Hematopoietic multipotent progenitor cell treated with erythropoietin and hydrocortisone succinate and interleukin-3 and kit ligand, for 8 days (in vitro differentiated cells): ENCODE data around the gene IMMP1L.
"Not testable (repeated sequence)": the region's sequence is repeated elsewhere in the genome, so short reads cannot be mapped to it uniquely, and the experiment has no call there.

Experiments
- DNase-seq: peaks from one replicate; pipeline ENCODE4 v3.0.0-alpha.2; 2015

IMMP1L gene, protein sequence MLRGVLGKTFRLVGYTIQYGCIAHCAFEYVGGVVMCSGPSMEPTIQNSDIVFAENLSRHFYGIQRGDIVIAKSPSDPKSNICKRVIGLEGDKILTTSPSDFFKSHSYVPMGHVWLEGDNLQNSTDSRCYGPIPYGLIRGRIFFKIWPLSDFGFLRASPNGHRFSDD

DNA sequence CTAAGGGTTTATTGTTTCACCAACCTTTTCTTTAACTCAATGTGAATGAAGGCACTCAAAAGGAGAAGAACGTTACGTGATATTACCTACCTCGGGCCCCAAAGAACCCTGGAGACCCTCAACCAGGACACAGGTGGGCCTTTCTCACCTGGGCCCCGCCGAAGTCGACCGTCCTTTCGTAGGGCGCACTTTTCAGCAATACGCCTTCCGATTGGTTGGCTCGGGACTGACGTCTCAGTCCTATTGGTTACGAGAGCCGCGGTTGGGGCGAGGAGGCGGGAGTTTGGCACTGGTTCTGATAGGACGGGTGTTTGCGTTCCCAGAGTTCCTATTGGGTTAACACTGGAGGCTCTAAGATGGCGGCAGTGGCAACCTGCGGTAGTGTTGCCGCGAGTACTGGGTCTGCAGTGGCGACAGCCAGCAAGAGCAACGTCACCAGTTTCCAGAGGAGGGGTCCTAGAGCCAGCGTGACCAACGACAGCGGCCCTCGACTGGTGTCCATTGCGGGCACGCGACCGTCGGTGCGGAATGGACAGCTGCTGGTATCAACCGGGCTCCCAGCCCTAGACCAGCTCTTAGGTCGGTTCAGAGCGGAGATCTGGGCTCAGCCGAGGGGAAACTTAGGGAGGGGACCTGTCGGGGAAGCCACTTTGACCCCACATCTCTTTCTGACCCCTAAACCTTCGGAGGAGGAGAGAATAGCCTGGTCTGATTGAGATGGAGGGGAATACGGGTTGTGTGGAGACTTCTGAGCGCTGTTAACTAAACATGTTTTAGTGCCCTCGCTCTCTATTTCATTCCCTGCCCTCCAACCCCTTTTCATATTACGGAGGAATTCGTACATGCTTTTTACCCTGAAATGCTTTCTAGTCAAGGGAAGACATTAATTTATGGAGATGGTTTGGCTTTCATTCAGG is at the start of gene IMMP1L, which contains the start of gene ELP4:
Gene IMMP1L, minus strand, starts transcription at position 194 of the 917 bp plus-strand sequence. CDS start 46,346 bp downstream, outside the sequence.
Gene ELP4, plus strand, starts transcription at position 339 of the 917 bp plus-strand sequence. Its CDS starts 18 bp downstream, at position 357.
- DNase-seq, result peak; percentile 97

DNA sequence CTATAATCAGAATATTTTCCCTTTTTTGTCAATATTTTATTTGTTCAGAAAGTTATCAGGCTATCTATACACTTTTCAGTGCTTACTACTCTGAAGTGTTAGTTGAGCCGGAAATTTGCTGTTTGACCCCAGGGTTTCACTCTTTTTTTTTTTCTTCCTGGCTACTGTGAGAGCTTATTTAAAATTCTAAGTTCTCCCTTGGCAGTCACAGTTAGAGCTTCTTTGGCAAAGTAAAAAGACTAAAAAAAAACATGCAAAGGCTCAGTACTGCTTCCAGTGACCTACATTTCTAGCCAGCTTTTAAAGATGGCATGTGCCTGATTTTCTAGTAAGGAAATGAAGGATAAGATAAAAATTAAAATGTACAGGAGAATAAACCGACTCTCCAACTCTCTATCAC is 48.6 kb upstream of the IMMP1L start:
- no peak for DNase-seq

DNA sequence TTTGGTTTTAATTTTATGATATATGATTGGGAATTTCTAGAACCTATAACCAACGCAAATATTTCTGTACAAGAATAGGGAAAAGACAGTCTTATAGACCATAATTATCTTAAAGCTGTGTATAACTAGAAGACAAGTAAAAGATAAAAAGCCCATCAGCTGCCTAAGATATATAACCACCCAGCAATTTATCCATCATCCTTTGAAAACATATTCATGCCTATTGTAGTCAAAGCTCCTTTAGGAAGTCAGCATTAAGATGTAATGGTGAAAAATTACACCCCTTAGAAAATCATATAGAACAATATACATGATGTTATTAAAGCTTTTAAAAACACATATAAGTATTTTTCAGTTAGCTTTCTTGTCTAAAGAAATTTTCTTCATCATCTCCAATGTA is 46.5 kb upstream of the IMMP1L start:
- DNase-seq, result no peak

DNA sequence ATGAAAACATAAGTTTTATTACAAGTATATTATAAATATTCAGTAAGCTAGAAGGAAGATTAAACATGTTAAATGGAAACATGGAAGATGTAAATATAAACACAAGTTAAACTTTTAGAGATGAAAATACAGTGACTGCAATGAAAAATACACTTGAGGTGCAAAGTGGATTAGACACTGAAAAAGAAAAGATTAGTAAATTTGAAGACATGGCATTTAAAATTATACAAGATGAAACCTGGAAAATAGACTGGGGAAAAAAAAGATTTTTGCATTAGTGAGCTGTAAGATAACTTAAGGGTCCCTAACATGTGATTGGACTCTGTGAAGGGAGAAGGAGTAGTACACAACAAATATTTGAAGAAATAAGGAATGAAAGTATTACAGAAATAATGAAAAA is 33.4 kb upstream of the IMMP1L start:
- DNase-seq, result no peak

DNA sequence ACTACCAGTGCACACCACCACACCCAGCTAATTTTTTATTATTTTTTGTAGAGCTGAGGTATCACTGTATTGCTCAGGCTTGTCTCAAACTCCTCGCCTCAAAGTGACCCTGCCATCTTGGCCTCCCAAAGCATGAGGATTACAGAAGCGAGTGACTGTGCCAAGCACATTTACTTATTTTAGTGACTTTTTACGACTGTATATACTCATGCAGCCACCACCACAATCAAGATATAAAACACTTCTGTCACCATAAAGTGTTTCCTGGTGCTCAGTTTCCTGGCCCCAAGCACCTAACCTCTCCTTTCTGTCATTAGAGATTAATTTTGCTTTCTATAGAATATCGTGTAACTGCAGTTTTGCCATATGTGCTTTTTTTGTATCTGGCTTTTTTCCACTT is 26.1 kb upstream of the IMMP1L start:
- no peak for DNase-seq

DNA sequence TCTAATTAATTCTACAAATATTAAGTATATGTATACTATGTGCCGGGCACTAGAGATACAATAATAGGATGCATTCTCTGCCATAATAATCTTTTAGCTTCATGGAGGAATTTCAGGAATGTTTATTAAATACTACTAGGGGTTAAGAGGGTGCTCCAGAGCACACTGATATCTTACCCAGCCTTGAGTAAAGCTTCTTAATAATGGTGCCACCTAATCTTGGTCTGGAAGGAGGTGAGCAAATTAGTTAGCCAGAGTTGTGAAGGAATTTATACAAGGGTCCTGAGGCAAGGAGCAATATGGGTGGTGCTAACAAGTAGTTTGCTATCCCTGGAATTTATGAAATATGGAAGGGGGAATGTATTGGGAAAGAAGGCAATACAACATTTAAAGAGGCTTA is 21.9 kb upstream of the IMMP1L start:
- no peak for DNase-seq

DNA sequence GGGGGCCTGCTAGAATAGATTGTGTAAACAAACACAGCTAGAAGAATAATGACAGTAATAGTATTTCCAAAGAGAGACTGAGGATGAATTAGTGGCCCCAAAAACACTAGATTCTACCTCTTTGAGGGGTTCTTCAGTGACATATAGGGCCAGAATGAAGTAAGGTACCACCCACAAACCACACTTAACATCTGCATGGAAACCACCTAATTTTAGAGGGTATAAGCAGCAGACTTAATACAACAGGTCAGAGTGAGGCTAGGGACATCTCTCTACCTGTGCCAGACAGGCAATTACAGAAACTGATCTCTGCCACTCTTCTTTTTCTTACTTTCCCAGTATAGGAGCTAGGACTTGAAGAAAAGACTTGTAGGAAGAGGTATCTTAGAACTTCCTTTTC is 20.3 kb upstream of the IMMP1L start:
- DNase-seq, result no peak

DNA sequence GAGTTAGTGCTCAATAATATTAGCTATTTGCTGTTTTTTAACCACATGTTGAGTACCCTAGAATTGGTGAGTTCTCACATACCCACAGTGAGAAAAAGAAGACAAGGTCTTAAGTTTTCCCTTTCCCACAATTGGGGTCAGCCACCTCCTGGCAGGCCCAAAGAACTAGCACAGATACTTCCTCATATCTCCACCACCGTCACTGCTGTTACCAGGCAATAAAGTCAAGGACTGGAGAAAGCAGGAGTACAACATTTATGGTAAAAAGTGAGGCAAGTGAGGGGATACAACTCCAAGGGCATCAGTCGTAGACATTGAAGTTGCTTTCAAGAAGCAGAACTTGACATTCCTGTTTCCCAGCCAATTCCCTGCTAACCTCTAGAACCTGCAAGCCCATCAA is 19.8 kb upstream of the IMMP1L start:
- DNase-seq, result no peak

DNA sequence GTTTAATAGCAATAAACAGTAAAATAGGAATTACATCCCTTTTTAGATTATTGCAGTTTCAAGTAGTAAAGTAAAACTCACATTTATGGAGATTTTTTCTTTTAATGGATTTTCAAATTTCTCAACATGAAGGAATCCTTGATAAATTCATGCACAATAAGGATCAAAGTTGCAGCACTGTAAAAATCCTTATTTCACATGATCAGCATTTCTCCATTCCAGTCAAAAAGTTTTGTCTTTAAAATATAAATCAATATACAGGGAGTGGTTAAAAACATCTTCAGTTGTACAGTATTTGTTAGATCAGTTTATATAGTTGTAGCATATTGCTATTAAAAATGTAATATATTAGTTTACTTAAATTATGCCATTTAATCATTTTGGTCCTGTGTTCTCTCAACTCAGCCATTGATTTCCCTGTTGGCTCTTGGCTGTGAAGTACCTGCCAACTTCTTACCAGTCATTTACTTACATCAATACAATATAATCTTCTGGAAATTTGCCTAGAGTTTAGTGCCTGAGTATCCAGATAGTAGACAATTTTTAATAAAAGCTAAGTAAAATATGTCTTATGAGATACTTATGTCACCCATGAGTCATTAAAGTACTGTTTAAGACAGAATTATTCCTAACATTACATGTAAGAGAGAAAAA is 12.2 kb upstream of the IMMP1L start:
- DNase-seq, result no peak

DNA sequence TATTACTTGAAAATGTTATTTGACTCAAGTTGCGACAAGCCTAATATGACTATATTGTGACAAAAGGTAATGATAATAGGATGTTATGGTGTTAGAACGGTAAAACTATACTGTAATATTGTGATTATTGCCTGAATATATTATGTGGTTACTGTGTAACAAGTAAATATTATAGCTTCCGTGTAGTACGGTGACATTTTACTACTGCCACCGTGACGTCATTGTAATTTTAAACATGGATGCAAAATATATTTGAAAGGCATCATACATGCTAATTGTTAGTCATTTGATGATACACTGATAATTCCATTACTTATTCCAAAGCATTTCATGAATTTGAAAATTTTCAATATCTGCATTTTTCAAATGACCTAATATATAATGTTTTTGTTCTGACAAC is 2.7 kb upstream of the IMMP1L start:
- DNase-seq, result no peak

DNA sequence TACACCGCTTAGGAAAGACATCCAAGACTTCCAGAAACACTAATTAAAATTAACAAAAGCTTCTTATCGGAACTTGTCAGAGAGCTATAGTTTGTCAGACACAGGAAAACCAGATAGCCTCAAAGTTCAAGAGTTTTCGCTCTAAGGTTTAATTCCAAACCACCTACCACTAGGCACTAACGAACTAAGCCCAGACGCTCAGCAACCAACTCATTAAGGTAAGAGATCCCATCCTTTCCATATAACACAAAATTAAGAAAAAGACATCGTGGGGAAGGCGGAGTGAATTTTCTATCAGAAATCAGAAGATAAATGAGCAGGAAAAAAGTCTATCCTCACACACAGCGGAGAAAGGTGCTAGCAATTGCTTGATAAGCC is 382 bp downstream of the IMMP1L start:
- no peak for DNase-seq

DNA sequence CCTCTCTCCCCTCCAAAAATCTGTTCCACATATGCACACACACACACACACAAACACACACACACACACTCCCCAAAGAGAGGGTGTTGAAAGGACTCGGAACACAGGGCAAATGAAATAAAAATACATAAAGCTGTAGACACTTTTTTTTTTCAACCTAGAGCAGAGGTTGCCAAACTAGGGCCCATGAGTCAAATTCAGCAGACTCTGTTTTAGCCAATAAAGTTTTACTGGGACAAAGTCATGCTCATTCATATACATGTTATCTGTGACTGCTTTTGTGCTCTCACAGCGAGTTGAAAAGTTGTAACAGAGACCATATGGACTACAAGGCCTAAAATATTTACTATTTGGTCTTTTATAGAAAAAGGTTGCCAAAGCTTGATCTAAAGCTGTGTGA is 8.9 kb downstream of the IMMP1L start:
- DNase-seq, result no peak

DNA sequence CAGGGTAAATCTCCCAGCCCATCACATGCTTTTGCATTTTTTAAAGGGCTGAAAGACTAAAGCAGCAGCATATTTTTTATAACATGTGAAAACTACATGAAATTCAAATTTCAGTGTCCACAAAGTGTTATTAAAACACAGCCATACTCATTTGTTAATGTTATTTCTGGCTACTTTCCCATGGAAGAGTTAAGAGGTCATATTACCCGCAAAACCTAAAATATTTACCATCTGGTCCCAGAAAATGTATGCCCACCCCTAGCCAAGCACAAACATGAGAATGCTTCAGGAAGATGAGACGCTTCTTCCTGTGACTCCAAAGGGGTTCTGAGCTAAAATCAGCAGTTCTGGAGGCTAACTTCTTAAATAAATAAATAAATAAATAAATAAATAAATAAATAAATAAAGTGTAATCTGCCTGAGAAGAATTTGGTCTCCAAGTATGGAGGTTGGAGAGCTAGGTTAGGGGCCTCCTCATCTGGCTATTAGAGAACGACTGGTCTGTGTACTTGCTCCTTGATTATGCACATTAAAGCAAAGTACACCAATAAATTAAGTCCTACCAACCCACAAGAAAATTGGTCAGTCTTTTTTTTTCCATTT is 9.7 kb downstream of the IMMP1L start:
- no peak for DNase-seq

DNA sequence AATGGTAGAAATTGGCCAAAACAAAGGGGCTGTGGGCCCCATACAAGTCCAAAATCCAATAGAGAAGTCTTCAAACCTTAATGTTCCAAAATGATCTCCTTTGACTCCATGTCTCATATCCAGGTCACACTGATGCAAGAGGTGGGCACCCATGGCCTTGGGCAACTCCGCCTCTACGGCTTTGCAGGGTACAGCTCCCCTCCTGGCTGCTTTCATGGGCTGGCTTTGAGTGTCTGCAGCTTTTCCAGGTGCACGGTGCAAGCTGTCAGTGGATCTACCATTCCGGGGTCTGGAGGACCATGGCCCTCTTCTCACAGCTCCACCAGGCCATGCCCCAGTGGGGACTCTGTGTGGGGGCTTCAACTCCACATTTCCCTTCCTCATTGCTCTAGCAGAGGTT is 15.7 kb downstream of the IMMP1L start:
- DNase-seq, result not testable (repeated sequence)

DNA sequence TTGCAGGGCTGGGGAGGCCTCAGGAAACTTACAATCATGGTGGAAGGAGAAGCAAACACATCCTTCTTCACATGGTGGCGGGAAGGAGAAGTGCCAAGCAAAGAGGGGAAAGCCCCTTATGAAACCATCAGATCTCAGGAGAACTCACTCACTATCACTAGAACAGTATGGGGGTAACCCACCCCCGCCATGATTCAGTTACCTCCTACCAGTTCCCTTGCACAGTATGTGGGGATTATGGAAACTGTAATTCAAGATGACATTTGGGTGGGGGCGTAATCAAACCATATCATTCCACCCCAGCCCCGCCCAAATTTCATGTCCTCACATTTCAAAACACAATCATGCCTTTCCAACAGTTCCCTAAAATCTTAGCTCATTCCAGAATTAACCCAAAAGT is 16.2 kb downstream of the IMMP1L start:
- no peak for DNase-seq

DNA sequence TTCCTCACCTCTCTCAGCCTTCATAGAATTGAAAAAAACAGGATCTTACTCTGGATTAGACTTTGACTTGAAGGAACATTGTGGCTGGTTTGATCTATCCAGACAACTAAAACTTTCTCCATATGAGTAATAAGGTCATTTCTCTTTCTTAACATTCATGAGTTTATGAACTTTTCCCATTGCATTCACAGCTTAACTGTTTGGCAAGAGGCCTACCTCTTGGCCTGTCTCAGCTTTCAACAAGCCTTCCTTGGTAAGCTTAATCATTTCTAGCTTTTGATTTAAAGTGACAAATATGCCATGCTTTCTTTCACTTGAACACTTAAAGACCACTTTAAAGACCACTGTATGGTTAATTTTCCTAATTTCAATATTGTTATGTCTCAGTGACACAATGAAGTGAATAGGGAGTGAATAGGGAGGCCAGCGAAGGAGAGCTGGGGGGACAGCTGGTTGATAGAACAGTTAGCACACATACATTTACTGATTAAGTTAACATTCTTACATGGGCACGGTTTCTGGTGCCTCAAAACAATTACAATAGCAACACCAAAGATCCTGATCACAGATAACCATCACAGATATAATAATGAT is 17.0 kb downstream of the IMMP1L start:
- DNase-seq, result no peak

DNA sequence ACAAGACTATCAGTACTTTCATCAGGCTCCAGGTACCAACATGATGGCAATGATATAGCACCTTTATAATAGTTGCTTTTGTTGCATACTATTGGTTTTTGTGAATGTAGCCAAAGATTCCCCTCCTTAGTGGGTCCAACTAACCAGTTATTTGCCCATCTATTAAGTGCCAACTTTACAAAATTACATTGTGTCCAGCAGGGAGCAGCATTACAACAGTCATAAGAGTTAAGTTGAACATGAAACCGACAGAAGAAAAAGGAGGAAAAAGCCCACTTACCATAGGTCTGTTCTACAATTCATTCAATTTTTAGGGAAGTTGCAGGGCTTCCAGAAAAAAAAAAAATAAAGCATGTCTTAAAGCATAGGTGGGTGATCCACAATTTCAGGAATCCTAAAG is 21.6 kb downstream of the IMMP1L start:
- DNase-seq, result peak; percentile 63

DNA sequence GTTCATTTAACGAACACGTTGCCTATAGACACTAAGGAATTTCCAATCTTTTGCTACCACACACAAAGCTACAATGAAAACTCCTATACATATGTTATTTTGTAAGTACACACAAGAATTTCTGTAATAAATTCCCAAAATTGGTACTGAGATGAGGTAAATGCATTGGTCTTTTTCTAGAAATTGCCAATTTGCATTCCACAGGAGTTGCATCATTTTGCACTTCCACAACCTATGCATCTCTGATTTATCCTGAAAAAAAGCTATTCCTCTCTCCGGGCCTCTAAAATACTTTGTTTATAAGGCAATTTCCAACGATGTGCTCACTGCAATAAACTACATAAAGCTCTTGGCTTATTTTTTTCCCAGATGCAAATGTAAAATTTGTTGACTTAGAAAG is 24.9 kb downstream of the IMMP1L start:
- DNase-seq, result no peak

DNA sequence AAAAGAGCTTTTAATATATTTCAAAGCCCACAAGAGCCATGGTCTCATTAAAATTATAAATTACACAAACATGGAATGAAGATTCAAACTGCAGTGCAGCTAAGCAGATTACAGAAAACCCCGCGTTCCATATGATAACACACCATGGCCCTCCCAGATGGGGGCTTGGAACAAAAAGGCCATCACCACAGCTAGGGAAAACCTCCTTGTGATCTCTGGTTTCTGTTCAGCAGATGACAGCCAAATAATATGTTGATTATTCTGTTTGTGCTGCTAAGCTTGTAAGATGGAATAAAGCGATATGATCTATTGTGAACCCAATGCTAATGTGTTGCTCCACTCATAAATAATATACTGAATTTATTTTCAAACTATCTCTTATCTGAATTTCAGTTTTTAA is 28.5 kb downstream of the IMMP1L start:
- no peak for DNase-seq

DNA sequence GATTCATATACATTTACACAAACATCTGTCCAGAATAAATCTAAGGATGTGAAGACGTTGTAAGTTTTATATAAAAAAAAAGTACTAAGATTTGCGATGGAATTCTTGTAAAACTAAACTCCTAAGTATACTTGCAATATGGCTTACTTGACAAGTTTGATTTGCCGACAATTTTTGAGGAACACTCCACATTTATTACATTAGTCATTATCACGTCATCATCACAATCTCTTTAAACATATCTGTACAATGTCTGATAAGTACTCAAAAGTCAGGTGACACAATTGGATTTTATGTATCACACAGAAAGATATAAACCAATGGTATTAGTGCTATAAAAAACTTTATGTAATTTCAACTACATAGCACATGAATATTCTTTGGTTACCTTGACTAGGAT is 30.4 kb downstream of the IMMP1L start:
- no peak for DNase-seq

DNA sequence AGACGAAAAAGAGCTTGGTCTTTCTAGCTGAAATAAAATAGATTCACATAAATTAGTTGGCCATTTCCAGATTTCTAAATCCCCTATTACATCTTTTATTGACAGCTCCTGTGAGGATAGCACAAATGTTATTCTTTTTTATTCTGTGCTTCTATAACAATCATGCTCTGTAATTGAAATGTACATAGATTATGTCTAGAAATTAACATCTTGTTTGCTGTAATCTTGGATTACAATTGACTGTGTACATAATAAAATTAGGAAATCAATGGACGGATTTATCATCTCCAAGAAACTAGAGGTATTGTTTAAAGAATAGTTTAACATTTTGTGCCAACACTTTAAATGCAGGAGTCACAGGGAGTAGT is 31.2 kb downstream of the IMMP1L start:
- DNase-seq, result no peak

DNA sequence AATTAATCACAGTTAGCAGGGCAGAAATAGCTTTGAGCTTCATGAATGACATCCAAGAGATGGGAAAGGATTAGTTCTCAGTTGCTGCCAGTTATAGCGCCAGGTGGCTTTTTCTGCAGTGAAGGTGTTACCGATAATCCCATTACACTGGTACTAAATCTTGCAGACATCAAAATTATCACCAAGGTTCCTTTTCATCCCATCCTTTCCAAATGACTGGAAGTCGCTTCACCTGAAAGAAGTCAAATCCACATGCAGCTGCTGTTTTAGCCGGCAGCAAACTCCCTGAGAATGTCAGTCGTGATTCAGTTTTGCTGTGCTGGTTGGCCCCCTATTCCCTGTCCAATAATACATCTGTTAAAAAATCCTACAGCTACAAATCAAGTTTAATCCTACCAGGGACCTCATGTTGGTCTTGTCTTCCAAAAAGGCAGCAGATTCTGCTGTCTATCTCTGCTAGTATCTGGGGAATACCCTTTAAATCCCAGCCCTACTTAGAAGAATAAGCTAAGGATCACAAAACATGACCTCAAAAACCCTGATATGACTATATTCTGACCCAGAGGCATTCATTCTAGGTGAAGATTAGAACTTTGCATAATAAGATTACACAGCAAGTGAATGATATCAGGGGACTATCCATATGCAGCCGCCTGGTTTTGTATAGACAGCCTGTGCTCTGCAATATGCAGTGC is 31.7 kb downstream of the IMMP1L start:
- DNase-seq, result no peak

DNA sequence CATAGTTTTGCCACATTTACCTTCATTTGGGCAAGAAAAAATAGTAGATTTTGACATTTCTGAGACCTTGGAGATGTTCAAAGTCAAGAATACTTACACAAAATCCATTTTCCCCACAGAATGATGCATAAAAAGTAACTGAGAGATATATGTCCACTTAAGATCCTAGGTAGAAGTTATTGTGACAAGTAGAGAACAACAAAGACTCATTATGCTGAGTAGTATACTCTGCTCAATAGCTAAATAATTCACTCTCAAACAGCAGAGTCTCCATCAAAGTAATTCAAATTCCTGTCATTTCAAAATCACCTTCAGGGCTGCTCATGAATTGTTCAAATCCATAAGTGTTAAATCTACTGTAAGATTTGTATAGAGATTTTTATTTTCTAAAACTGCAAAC is 35.3 kb downstream of the IMMP1L start:
- DNase-seq, result no peak
